Kidney epithelial cell (primary cell): ENCODE measurements around the gene CCM2L. TPM values are rescaled to one million over a fixed set of nuclear protein-coding genes. Genes with fewer than 3 reads are reported as not detected.

ENCODE experiments used
- DNase-seq: peaks from one replicate; pipeline ENCODE4 v3.0.0-alpha.2; 2010; ENCODE audit warnings: low read depth
- H3K27me3 ChIP-seq: 2 replicates; pipeline ENCODE4 v1.6.0; 2011; ENCODE audit warnings: low read length; ENCODE audit not compliant: control insufficient read depth, insufficient read depth
- H3K36me3 ChIP-seq: 2 replicates; pipeline ENCODE4 v1.5.1; 2011; ENCODE audit warnings: low read length; ENCODE audit not compliant: control insufficient read depth, insufficient read depth
- H3K4me3 ChIP-seq: 2 replicates; pipeline ENCODE4 v1.5.1; 2011; ENCODE audit warnings: low read depth, mild to moderate bottlenecking, control low read depth, low read length
- CTCF ChIP-seq: IDR thresholded peaks from 2 replicates; pipeline ENCODE4 v1.5.1; 2011; ENCODE audit warnings: mild to moderate bottlenecking, moderate library complexity, low read length, control low read depth, inconsistent platforms; ENCODE audit not compliant: insufficient read depth, poor library complexity, severe bottlenecking
- total RNA-seq: library from RNA; depleted of rRNA; stranded (reverse); fragments of >200 nt; gene quantifications from 2 replicates; pipeline ENCODE4 v1.2.3, GENCODE V29; 2015

The CCM2L gene
- total RNA-seq, 1 donor from 2014 or later: not detected

GRCh38 chr20:32069711-32070110 lies 59.5 kb downstream of the CCM2L start:
- no peak for DNase-seq
- TF ChIP-seq CTCF: no peak
- Histone ChIP-seq H3K4me3 (no peak overlapping the region), H3K27me3 (peaks cover 21% of the 10 kb centered on the region), H3K36me3 (no peaks in the 10 kb centered on the region)

- no peak for DNase-seq
These were observed 60.0 kb downstream of the CCM2L start for GRCh38 chr20:32070282-32070681.

GRCh38 chr20:32070690-32071213 lies 60.5 kb downstream of the CCM2L start:
- no peak for TF ChIP-seq CTCF
- H3K4me3 ChIP-seq: no peak overlapping the region
- H3K36me3 ChIP-seq: no peaks in the 10 kb centered on the region
- DNase-seq: no peak
- H3K27me3 ChIP-seq: peaks cover 25% of the 10 kb centered on the region

More at GRCh38 chr20:32070282-32070681, 60.0 kb downstream of the CCM2L start:
- Histone ChIP-seq H3K36me3 (no peaks in the 10 kb centered on the region), H3K4me3 (no peak overlapping the region), H3K27me3 (peaks cover 25% of the 10 kb centered on the region)
- no peak for TF ChIP-seq CTCF

GRCh38 chr20:32071395-32072167 lies 61.3 kb downstream of the CCM2L start:
- no peak for DNase-seq
- no peak overlapping the region for H3K4me3 ChIP-seq
- no peaks in the 10 kb centered on the region for H3K36me3 ChIP-seq
- no peak for TF ChIP-seq CTCF
- H3K27me3 ChIP-seq: peaks cover 23% of the 10 kb centered on the region

GRCh38 chr20:32072168-32072750 lies 62.0 kb downstream of the CCM2L start:
- no peak for DNase-seq
- TF ChIP-seq CTCF: no peak
- H3K27me3 ChIP-seq: peaks cover 23% of the 10 kb centered on the region
- H3K36me3 ChIP-seq: no peaks in the 10 kb centered on the region
- H3K4me3 ChIP-seq: no peak overlapping the region

GRCh38 chr20:32075534-32075933 lies 65.3 kb downstream of the CCM2L start:
- no peak for TF ChIP-seq CTCF
- Histone ChIP-seq H3K27me3 (peaks cover 21% of the 10 kb centered on the region), H3K36me3 (no peaks in the 10 kb centered on the region), H3K4me3 (no peak overlapping the region)
- no peak for DNase-seq
